ENCODE measurements around the gene C16orf87.

The C16orf87 gene

GRCh38 chr16:46788891-46789474, 42.0 kb downstream of the C16orf87 start:
- H3K4me3 ChIP-seq (ENCODE audit: low read depth, low read length), result no peak overlapping the region
- POLR2A ChIA-PET, result no interaction called here
- H3K9me3 ChIP-seq (ENCODE audit: control insufficient read depth, insufficient read depth, low read depth, low read length), result no peaks in the 10 kb centered on the region; the same call in 1 of the 2 replicates
- CTCF ChIA-PET, result interaction anchor here (1.1 kb wide), 1 partner anchor 12 kb away, joined by 3 read pairs; no protein-coding TSS in a partner anchor
- no peaks in the 10 kb centered on the region for H3K4me1 ChIP-seq (ENCODE audit: control insufficient read depth, insufficient read depth, low read length)
- no peak overlapping the region for H3K27ac ChIP-seq (ENCODE audit: extremely low read depth, low read depth, low read length)
- TF ChIP-seq REPIN1 (tag by site-specific recombination; IDR thresholded peaks at IDR 0.05; ENCODE audit: low read depth) (no peak), ZNF701 (tag by site-specific recombination; IDR thresholded peaks at IDR 0.05) (no peak), ZBTB26 (tag by site-specific recombination; optimal IDR thresholded peaks at IDR 0.05) (no peak), ZNF660 (tag by site-specific recombination; IDR thresholded peaks at IDR 0.05) (no peak)
- H3K36me3 ChIP-seq (ENCODE audit: control insufficient read depth in 2 of 2, insufficient read depth in 1 of 2, low read length in 2 of 2), result no peaks in the 10 kb centered on the region

- no peaks in the 10 kb centered on the region for H3K36me3 ChIP-seq (ENCODE audit: control insufficient read depth in 2 of 2, insufficient read depth in 1 of 2, low read length in 2 of 2)
- H3K27ac ChIP-seq (ENCODE audit: extremely low read depth, low read depth, low read length), result no peak overlapping the region
- no peaks in the 10 kb centered on the region; the same call in 1 of the 2 replicates for H3K9me3 ChIP-seq (ENCODE audit: control insufficient read depth, insufficient read depth, low read depth, low read length)
- H3K4me3 ChIP-seq (ENCODE audit: low read depth, low read length), result no peak overlapping the region
- CTCF ChIA-PET, result interaction anchor here (0.6 to 0.8 kb wide), 2 partner anchors 12 to 97 kb away, joined by 3 to 4 read pairs; no protein-coding TSS in a partner anchor
- H3K4me1 ChIP-seq (ENCODE audit: control insufficient read depth, insufficient read depth, low read length), result no peaks in the 10 kb centered on the region
- TF ChIP-seq ZNF266 (tag by site-specific recombination; IDR thresholded peaks at IDR 0.05; ENCODE audit: low read depth), result no peak
- TF ChIP-seq RBAK (tag by site-specific recombination; IDR thresholded peaks at IDR 0.05), result no peak
- TF ChIP-seq ZBTB6 (tag by site-specific recombination; IDR thresholded peaks at IDR 0.05), result no peak
- no peak for TF ChIP-seq KLF16 (tag by site-specific recombination; IDR thresholded peaks at IDR 0.05)
- no peak for TF ChIP-seq ZNF660 (tag by site-specific recombination; IDR thresholded peaks at IDR 0.05)
- TF ChIP-seq ZBTB11 (tag by site-specific recombination; conservative IDR thresholded peaks at IDR 0.05; ENCODE audit: low read depth), result no peak
- TF ChIP-seq ZNF433 (tag by site-specific recombination; IDR thresholded peaks at IDR 0.05; ENCODE audit: low read depth), result no peak
- TF ChIP-seq HOXA7 (CRISPR knock-in tag; IDR thresholded peaks at IDR 0.05; ENCODE audit: borderline replicate concordance), result no peak
- TF ChIP-seq ZNF341 (tag by site-specific recombination; IDR thresholded peaks at IDR 0.05; ENCODE audit: low read depth), result no peak
- no peak for TF ChIP-seq ZBTB20 (tag by site-specific recombination; IDR thresholded peaks at IDR 0.05)
- POLR2A ChIA-PET, result no interaction called here
Measured at GRCh38 chr16:46787909-46788308, 43.1 kb downstream of the C16orf87 start.

GRCh38 chr16:46785076-46785845, 45.7 kb downstream of the C16orf87 start:
- Histone ChIP-seq H3K36me3 (ENCODE audit: control insufficient read depth in 2 of 2, insufficient read depth in 1 of 2, low read length in 2 of 2) (no peaks in the 10 kb centered on the region), H3K9me3 (ENCODE audit: control insufficient read depth, insufficient read depth, low read depth, low read length) (no peaks in the 10 kb centered on the region; the same call in 1 of the 2 replicates), H3K27ac (ENCODE audit: extremely low read depth, low read depth, low read length) (no peak overlapping the region), H3K4me1 (ENCODE audit: control insufficient read depth, insufficient read depth, low read length) (no peaks in the 10 kb centered on the region), H3K4me3 (ENCODE audit: low read depth, low read length) (no peak overlapping the region)
- ChIA-PET POLR2A (no interaction called here), CTCF (interaction anchor here (0.8 kb wide), 1 partner anchor 15 kb away, joined by 4 read pairs; no protein-coding TSS in a partner anchor)
- TF ChIP-seq ZNF670 (tag by site-specific recombination; IDR thresholded peaks at IDR 0.05; ENCODE audit: low read depth) (no peak), ZBTB1 (tag by site-specific recombination; IDR thresholded peaks at IDR 0.05) (no peak), ZNF202 (tag by site-specific recombination; IDR thresholded peaks at IDR 0.05; ENCODE audit: borderline replicate concordance) (no peak), KLF10 (tag by site-specific recombination; IDR thresholded peaks at IDR 0.05) (no peak), ZNF660 (tag by site-specific recombination; IDR thresholded peaks at IDR 0.05) (no peak), ZNF692 (tag by site-specific recombination; IDR thresholded peaks at IDR 0.05) (no peak), ZSCAN23 (tag by site-specific recombination; IDR thresholded peaks at IDR 0.05) (no peak), ZNF138 (tag by site-specific recombination; IDR thresholded peaks at IDR 0.05; ENCODE audit: borderline replicate concordance) (no peak)

Measured in HEK293 (cell line).